Fibroblast of pulmonary artery (primary cell): ENCODE data around the gene TSEN15.
A peak's percentile ranks its signal among the peaks of the same experiment; 100 is the strongest.

Experiments used
- DNase-seq: peaks from one replicate; pipeline ENCODE4 v3.0.0-alpha.2; 2010; ENCODE audit warnings: low read depth
- H3K4me3 ChIP-seq: replicated peaks from 2 replicates; pipeline ENCODE4 v1.5.1; 2011; ENCODE audit warnings: low read depth, mild to moderate bottlenecking, control low read depth, low read length, moderate library complexity
- CTCF ChIP-seq: IDR thresholded peaks from 2 replicates; pipeline ENCODE4 v1.5.1; 2011; ENCODE audit warnings: mild to moderate bottlenecking, control low read depth, low read length, inconsistent platforms; ENCODE audit errors: missing control alignments

The TSEN15 gene

GRCh38 chr1:184021728-184022127 is 29.8 kb upstream of the TSEN15 start:
- peak; percentile 72 for DNase-seq
- TF ChIP-seq CTCF, result no peak
- H3K4me3 ChIP-seq, result no peak overlapping the region

- peak; percentile 50 for DNase-seq
- no peak overlapping the region for H3K4me3 ChIP-seq
- no peak for TF ChIP-seq CTCF
Measured at GRCh38 chr1:184022668-184023067, 28.9 kb upstream of the TSEN15 start.

GRCh38 chr1:184023171-184023570 is 28.4 kb upstream of the TSEN15 start:
- TF ChIP-seq CTCF, result no peak
- no peak overlapping the region for H3K4me3 ChIP-seq
- no peak for DNase-seq

GRCh38 chr1:184025242-184025675 is 26.3 kb upstream of the TSEN15 start:
- no peak overlapping the region for H3K4me3 ChIP-seq
- DNase-seq, result peak; percentile 79
- no peak for TF ChIP-seq CTCF

GRCh38 chr1:184027826-184028695 is 23.5 kb upstream of the TSEN15 start:
- no peak for DNase-seq
- TF ChIP-seq CTCF, result no peak
- no peak overlapping the region for H3K4me3 ChIP-seq

GRCh38 chr1:184028854-184029623 is 22.5 kb upstream of the TSEN15 start:
- no peak for DNase-seq
- no peak overlapping the region for H3K4me3 ChIP-seq
- no peak for TF ChIP-seq CTCF
